ENCODE measurements around the gene MAD1L1. TPM values are rescaled to one million over a fixed set of nuclear protein-coding genes. Genes with fewer than 3 reads are reported as not detected.
A peak's percentile ranks its signal among the peaks of the same experiment; 100 is the strongest.

Gene MAD1L1
- total RNA-seq, 2 experiments from 2014 or later: 58.3 to 65.3 TPM

GRCh38 chr7:2148814-2149213 is 83.9 kb downstream of the MAD1L1 start:
- Histone ChIP-seq H4K20me1 (ENCODE audit: insufficient read depth, low read length) (no peaks in the 10 kb centered on the region), H3K36me3 (ENCODE audit: insufficient read depth, low read length) (peaks cover 10% of the 10 kb centered on the region), H3K4me1 (ENCODE audit: insufficient read depth, low read length, poor library complexity, severe bottlenecking) (no peaks in the 10 kb centered on the region), H3K27ac (ENCODE audit: low read depth, low read length, poor library complexity, severe bottlenecking) (no peak overlapping the region), H3K4me3 (ENCODE audit: low read depth, low read length, poor library complexity, severe bottlenecking) (no peak overlapping the region), H3K4me2 (ENCODE audit: low read length) (no peak overlapping the region), H3K9me2 (ENCODE audit: insufficient read depth, low read length) (no peaks in the 10 kb centered on the region), H3K9me3 (ENCODE audit: low read length) (no peaks in the 10 kb centered on the region), H3K79me2 (ENCODE audit: insufficient read depth, low read depth, low read length) (no peaks in the 10 kb centered on the region), H2AFZ (ENCODE audit: low read length) (no peak overlapping the region)
- BruUV-seq (replicated peaks): no TSS peak
- CTCF ChIA-PET (ENCODE audit: unreplicated experiment): no interaction called here
- intact Hi-C loops (cut with micrococcal nuclease; ENCODE audit: unreplicated experiment): loop anchor here (2.0 kb wide), 1 partner anchor 48 kb away; no protein-coding TSS in a partner anchor
- POLR2A ChIA-PET: no interaction called here
- DNase-seq (ENCODE audit: low spot score): no peak
- TF ChIP-seq CTCF (conservative IDR thresholded peaks at IDR 0.05; ENCODE audit: low read length): no peak

GRCh38 chr7:2148189-2148588 is 84.6 kb downstream of the MAD1L1 start:
- CTCF ChIA-PET (ENCODE audit: unreplicated experiment): no interaction called here
- no peaks in the 10 kb centered on the region for H4K20me1 ChIP-seq (ENCODE audit: insufficient read depth, low read length)
- H3K4me1 ChIP-seq (ENCODE audit: insufficient read depth, low read length, poor library complexity, severe bottlenecking): no peaks in the 10 kb centered on the region
- no peak for TF ChIP-seq EZH2phosphoT487 (IDR thresholded peaks at IDR 0.05; ENCODE audit: borderline replicate concordance, low read depth, low read length)
- peak; percentile 64 for TF ChIP-seq CTCF (conservative IDR thresholded peaks at IDR 0.05; ENCODE audit: low read length)
- H3K79me2 ChIP-seq (ENCODE audit: insufficient read depth, low read depth, low read length): no peaks in the 10 kb centered on the region
- no peaks in the 10 kb centered on the region for H3K9me3 ChIP-seq (ENCODE audit: low read length)
- H2AFZ ChIP-seq (ENCODE audit: low read length): no peak overlapping the region
- no peak for DNase-seq (ENCODE audit: low spot score)
- intact Hi-C loops (cut with micrococcal nuclease; ENCODE audit: unreplicated experiment): loop anchor here (2.0 kb wide), 1 partner anchor 47 kb away; no protein-coding TSS in a partner anchor
- H3K27ac ChIP-seq (ENCODE audit: low read depth, low read length, poor library complexity, severe bottlenecking): no peak overlapping the region
- no TSS peak for BruUV-seq (replicated peaks)
- H3K36me3 ChIP-seq (ENCODE audit: insufficient read depth, low read length): peaks cover 15% of the 10 kb centered on the region
- H3K4me2 ChIP-seq (ENCODE audit: low read length): no peak overlapping the region
- H3K4me3 ChIP-seq (ENCODE audit: low read depth, low read length, poor library complexity, severe bottlenecking): no peak overlapping the region
- no peaks in the 10 kb centered on the region for H3K9me2 ChIP-seq (ENCODE audit: insufficient read depth, low read length)
- POLR2A ChIA-PET: interaction anchor here (0.8 kb wide), 1 partner anchor 18 kb away, joined by 3 read pairs; no protein-coding TSS in a partner anchor

GRCh38 chr7:2146676-2147472 is 85.9 kb downstream of the MAD1L1 start:
- ChIA-PET CTCF (ENCODE audit: unreplicated experiment) (no interaction called here), POLR2A (interaction anchor here (0.6 to 1.4 kb wide), 3 partner anchors 13 to 1342 kb away, joined by 3 read pairs; no protein-coding TSS in a partner anchor)
- intact Hi-C loops (cut with micrococcal nuclease; ENCODE audit: unreplicated experiment): no loop called here
- no peaks in the 10 kb centered on the region for H3K9me3 ChIP-seq (ENCODE audit: low read length)
- peaks cover 16% of the 10 kb centered on the region for H3K36me3 ChIP-seq (ENCODE audit: insufficient read depth, low read length)
- no peak overlapping the region for H2AFZ ChIP-seq (ENCODE audit: low read length)
- BruUV-seq (replicated peaks): no TSS peak
- no peaks in the 10 kb centered on the region for H4K20me1 ChIP-seq (ENCODE audit: insufficient read depth, low read length)
- DNase-seq (ENCODE audit: low spot score): no peak
- H3K9me2 ChIP-seq (ENCODE audit: insufficient read depth, low read length): no peaks in the 10 kb centered on the region
- no peak overlapping the region for H3K27ac ChIP-seq (ENCODE audit: low read depth, low read length, poor library complexity, severe bottlenecking)
- no peak for TF ChIP-seq EZH2phosphoT487 (IDR thresholded peaks at IDR 0.05; ENCODE audit: borderline replicate concordance, low read depth, low read length)
- no peak for TF ChIP-seq CTCF (conservative IDR thresholded peaks at IDR 0.05; ENCODE audit: low read length)
- H3K4me1 ChIP-seq (ENCODE audit: insufficient read depth, low read length, poor library complexity, severe bottlenecking): no peaks in the 10 kb centered on the region
- H3K4me2 ChIP-seq (ENCODE audit: low read length): no peak overlapping the region
- no peaks in the 10 kb centered on the region for H3K79me2 ChIP-seq (ENCODE audit: insufficient read depth, low read depth, low read length)
- no peak overlapping the region for H3K4me3 ChIP-seq (ENCODE audit: low read depth, low read length, poor library complexity, severe bottlenecking)

Measured in OCI-LY7 (cell line).